Ectodermal cell (in vitro differentiated cells): Measurements from ENCODE around the gene AMN1.

Experiments
- H3K27ac ChIP-seq: 2 replicates; pipeline ENCODE4 v1.7.0; 2013; ENCODE audit warnings: mild to moderate bottlenecking, low read depth, low read length; ENCODE audit not compliant: insufficient read depth, poor library complexity, severe bottlenecking
- H3K27me3 ChIP-seq: 2 replicates; pipeline ENCODE4 v1.7.0; 2013; ENCODE audit warnings: mild to moderate bottlenecking, low read length; ENCODE audit not compliant: insufficient read depth, control insufficient read depth, poor library complexity, severe bottlenecking
- H3K36me3 ChIP-seq: one replicate; pipeline ENCODE4 v1.7.0; 2013; ENCODE audit warnings: low read length; ENCODE audit not compliant: control insufficient read depth, insufficient read depth
- H3K4me1 ChIP-seq: one replicate; pipeline ENCODE4 v1.7.0; 2013; ENCODE audit warnings: low read length; ENCODE audit not compliant: control insufficient read depth, insufficient read depth
- H3K4me3 ChIP-seq: 2 replicates; pipeline ENCODE4 v1.7.0; 2013; ENCODE audit warnings: low read depth, low read length, control low read depth; ENCODE audit not compliant: insufficient read depth
- H3K9me3 ChIP-seq: 2 replicates; pipeline ENCODE4 v1.7.0; 2013; ENCODE audit warnings: mild to moderate bottlenecking, low read length, moderate library complexity; ENCODE audit not compliant: control insufficient read depth
- WGBS, 2 experiments: methylation state at CpG; one replicate each; pipeline ENCODE4 v1.1.7; 2013; ENCODE audit warnings: missing lambda C conversion rate in 2 of 2; 5-methylcytosine and 5-hydroxymethylcytosine counted together

Gene AMN1

GRCh38 chr12:31633464-31633863 is 95.4 kb downstream of the AMN1 start:
- Histone ChIP-seq H3K27ac (no peak overlapping the region), H3K36me3 (no peaks in the 10 kb centered on the region), H3K27me3 (no peaks in the 10 kb centered on the region), H3K9me3 (no peaks in the 10 kb centered on the region), H3K4me1 (peaks cover 4% of the 10 kb centered on the region), H3K4me3 (no peak overlapping the region)
- WGBS, 2 experiments = 80 to 88% methylated on average over 3 to 4 of the region's 4 CpGs

DNA sequence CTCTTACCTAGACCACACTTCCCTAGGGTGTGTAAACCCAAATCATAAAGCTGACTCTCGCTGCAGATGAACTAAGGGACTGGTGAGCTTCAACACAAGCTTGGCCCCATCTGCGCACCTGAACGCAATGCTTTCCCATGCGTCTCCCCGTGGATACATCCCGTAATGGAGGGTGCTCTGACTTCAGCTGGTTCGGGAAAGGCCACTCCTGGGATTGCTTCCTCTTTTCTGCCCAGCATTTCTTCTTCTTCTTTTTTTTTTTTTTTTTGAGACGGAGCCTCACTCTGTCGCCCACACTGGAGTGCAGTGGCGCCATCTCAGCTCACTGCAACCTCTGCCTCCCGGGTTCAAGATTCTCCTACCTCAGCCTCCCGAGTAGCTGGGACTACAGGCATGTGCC is 97.0 kb downstream of the AMN1 start:
- Histone ChIP-seq H3K27ac (no peak overlapping the region), H3K36me3 (no peaks in the 10 kb centered on the region), H3K4me1 (peaks cover 4% of the 10 kb centered on the region), H3K9me3 (no peaks in the 10 kb centered on the region), H3K4me3 (no peak overlapping the region), H3K27me3 (no peaks in the 10 kb centered on the region)
- 93 to 95% methylated on average over 12 of the region's 12 CpGs for WGBS, 2 experiments

GRCh38 chr12:31631023-31631724 is 97.6 kb downstream of the AMN1 start:
- H3K27ac ChIP-seq = no peak overlapping the region
- peaks cover 4% of the 10 kb centered on the region for H3K4me1 ChIP-seq
- H3K36me3 ChIP-seq = no peaks in the 10 kb centered on the region
- 94 to 97% methylated on average over 6 of the region's 6 CpGs for whole genome bisulfite sequencing, 2 experiments
- no peak overlapping the region for H3K4me3 ChIP-seq
- H3K27me3 ChIP-seq = no peaks in the 10 kb centered on the region
- no peaks in the 10 kb centered on the region for H3K9me3 ChIP-seq

DNA sequence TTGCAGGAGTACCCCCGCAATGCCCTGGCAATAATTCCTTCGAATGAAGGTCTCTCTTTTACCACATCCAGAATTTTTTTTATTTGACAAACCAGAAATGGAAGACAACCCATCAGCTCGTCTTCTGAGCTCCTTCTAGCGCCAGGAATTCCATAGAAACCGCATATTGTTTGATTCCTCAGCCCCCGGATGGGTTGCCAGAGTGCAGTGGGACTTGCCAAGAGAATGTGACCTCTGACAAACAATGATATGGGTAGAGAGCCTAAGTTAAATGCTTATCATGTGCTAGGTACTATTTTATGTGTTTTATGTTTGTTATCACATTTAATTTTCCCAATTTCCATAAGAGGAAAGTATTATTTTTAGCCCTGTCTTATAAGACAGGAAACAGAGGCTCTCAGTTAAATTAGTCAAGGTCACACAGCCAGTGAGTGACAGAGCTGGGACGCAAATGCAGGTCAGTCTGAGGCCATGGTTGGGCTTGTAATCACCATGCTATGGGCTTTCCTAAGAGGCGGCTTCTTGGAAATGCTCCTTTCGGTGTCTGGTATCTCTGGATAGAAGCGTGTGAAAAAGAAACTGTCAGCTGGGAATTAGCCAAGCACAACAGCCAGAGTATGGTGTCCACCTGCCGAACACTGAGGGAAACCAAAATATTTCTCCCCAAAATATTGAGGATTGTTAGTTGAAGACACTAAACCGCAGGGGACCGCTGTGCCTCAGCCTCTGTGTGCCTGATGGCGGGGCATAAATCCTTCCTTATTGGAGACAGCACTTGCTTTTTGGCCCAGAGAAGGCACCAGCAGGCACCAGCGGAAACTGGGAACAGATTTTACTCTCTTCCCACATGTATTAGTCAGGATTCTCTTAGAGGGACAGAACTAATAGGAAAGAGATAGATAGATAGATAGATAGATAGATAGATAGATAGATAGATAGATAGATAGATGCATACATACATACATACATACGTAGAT is 98.8 kb downstream of the AMN1 start:
- no peaks in the 10 kb centered on the region for H3K27me3 ChIP-seq
- peaks cover 4% of the 10 kb centered on the region for H3K4me1 ChIP-seq
- no peak overlapping the region for H3K4me3 ChIP-seq
- no peaks in the 10 kb centered on the region for H3K36me3 ChIP-seq
- 82 to 84% methylated on average over 15 of the region's 16 CpGs for WGBS, 2 experiments
- no peaks in the 10 kb centered on the region for H3K9me3 ChIP-seq
- peak overlapping the region; percentile 61 for H3K27ac ChIP-seq

GRCh38 chr12:31627456-31628054 is 101.3 kb downstream of the AMN1 start:
- peak overlapping the region; percentile 36 for H3K27ac ChIP-seq
- H3K36me3 ChIP-seq = no peaks in the 10 kb centered on the region
- peaks cover 4% of the 10 kb centered on the region for H3K4me1 ChIP-seq
- no peak overlapping the region for H3K4me3 ChIP-seq
- no peaks in the 10 kb centered on the region for H3K9me3 ChIP-seq
- WGBS, 2 experiments = 90 to 93% methylated on average over 5 of the region's 5 CpGs
- no peaks in the 10 kb centered on the region for H3K27me3 ChIP-seq

GRCh38 chr12:31626270-31626995 is 102.4 kb downstream of the AMN1 start:
- H3K4me1 ChIP-seq = peaks cover 4% of the 10 kb centered on the region
- no peaks in the 10 kb centered on the region for H3K36me3 ChIP-seq
- H3K27me3 ChIP-seq = no peaks in the 10 kb centered on the region
- no peak overlapping the region for H3K4me3 ChIP-seq
- H3K9me3 ChIP-seq = no peaks in the 10 kb centered on the region
- 79 to 84% methylated on average over 6 to 7 of the region's 7 CpGs for WGBS, 2 experiments
- no peak overlapping the region for H3K27ac ChIP-seq

DNA sequence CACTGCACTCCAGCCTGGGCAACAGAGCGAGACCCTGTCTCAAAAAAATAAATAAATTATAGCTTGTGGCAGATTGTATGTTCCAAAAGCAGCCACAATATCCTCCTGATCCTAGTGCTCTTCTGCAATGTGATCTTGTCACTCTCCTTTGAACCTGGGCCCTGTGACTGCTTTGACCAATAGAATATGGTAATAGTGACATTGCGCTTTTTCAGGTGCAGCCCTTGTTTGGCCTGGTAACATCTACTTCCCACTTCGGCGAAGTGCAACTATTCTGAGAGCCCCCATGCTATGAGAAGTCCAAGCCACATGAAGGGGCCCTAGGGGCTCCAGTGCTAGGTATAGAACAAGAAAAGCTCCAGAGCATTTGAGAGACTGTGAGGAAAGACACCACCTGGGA is 106.8 kb downstream of the AMN1 start:
- no peaks in the 10 kb centered on the region for H3K27me3 ChIP-seq
- 92 to 96% methylated on average over 4 of the region's 4 CpGs for WGBS, 2 experiments
- no peaks in the 10 kb centered on the region for H3K36me3 ChIP-seq
- no peak overlapping the region for H3K27ac ChIP-seq
- no peaks in the 10 kb centered on the region for H3K9me3 ChIP-seq
- no peak overlapping the region for H3K4me3 ChIP-seq
- no peaks in the 10 kb centered on the region for H3K4me1 ChIP-seq
